ENCODE measurements around the gene MIXL1. TPM values are rescaled to one million over a fixed set of nuclear protein-coding genes. Genes with fewer than 3 reads are reported as not detected.
"Not testable (repeated sequence)": the region's sequence is repeated elsewhere in the genome, so short reads cannot be mapped to it uniquely, and the experiment has no call there.

Gene MIXL1
- total RNA-seq, 1 donor from 2014 or later, result not detected

- intact Hi-C loops (cut with DNase I), result no loop called here
- ATAC-seq (no peak), DNase-seq (ENCODE audit: missing footprints) (no peak)
Observed at GRCh38 chr1:226210571-226211176, 12.8 kb upstream of the MIXL1 start.

- intact Hi-C loops (cut with DNase I), result no loop called here
- no peak for DNase-seq (ENCODE audit: missing footprints)
- ATAC-seq, result no peak
Observed at GRCh38 chr1:226211181-226211821, 12.2 kb upstream of the MIXL1 start.

- intact Hi-C loops (cut with DNase I), result no loop called here
- no peak for DNase-seq (ENCODE audit: missing footprints)
Observed at GRCh38 chr1:226212545-226212944, 10.9 kb upstream of the MIXL1 start.

GRCh38 chr1:226215239-226215638 is 8.2 kb upstream of the MIXL1 start:
- DNase-seq (ENCODE audit: missing footprints) (no peak), ATAC-seq (no peak)
- intact Hi-C loops (cut with DNase I), result no loop called here

More at GRCh38 chr1:226212545-226212944, 10.9 kb upstream of the MIXL1 start:
- ATAC-seq, result no peak

DNA sequence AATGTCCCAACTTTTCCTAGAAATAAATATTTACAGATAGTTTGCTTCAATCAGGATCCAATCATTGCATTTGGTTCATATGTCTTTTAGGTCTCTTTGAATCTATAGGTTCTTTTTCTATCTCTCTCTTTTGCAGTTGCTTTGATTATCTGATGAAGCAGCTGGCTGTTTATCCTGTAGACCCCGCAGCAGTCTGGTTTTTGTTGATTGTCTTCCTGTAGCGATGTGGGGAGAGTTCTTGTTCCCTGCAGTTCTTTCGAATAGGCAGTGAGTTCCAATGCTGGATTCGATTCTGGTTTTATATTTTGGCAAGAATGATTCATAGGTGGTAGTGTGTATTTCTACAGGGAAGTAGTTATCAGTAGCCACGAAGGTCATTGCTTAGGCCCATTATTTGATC is 7.4 kb upstream of the MIXL1 start:
- DNase-seq (ENCODE audit: missing footprints), result no peak
- no peak for ATAC-seq
- intact Hi-C loops (cut with DNase I), result no loop called here

DNA sequence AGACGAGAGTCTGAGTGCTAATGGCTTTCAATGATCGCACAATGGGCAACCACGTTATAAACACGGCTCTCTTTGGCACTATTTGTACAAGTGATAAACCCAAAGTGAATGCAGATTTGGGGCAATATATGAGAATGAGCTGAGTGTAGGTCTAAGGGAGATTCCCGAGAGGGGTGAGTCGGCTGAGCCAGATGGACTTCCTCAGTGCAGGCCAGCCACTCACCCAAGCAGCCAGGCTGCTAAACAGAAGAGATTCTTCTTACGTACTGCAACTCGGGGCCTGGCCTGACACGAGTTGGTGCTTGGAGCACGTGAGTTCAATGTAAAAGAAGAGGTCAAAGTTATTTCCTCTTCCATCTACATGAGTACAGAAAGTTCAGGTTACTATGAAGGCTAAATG is 6.2 kb upstream of the MIXL1 start:
- ATAC-seq, result no peak
- no peak for DNase-seq (ENCODE audit: missing footprints)
- intact Hi-C loops (cut with DNase I), result no loop called here

DNA sequence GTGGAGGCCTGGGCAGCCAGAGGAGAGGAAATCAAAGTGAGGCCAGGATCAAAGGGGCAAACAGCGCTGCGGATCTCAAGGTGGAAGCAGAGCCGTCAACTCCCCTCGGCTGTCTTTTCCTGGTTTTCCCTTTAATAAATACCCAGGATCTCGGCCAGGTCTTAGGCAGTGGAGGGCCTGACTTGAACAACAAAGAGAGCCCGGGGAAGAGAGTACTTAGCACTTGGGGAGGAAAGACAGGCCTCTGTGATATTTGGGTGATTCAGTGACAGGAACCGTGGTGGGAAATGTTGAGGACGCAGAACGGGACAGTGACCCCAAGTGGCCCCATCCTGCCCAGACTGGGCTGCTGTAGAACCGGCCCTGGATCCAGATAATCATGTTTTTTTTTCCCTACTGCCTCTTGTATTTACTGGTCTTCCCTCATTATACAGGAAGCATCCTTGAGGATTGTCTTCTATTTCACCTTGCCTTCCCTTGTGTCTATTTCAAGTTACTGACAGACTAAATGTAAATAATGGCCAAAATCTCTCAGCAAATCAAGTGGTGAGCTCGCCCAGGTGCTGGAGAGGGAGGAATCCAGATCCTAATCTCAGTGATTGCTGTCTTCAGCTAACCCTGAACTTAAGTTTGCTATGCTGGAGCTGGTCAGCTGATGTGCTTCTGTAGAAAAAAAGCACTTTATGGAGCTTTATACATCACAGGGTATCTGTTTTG is 2.8 kb upstream of the MIXL1 start:
- intact Hi-C loops (cut with DNase I), result no loop called here
- DNase-seq (ENCODE audit: missing footprints) (no peak), ATAC-seq (no peak)

- intact Hi-C loops (cut with DNase I), result no loop called here
- no peak for ATAC-seq
- no peak for DNase-seq (ENCODE audit: missing footprints)
Observed at GRCh38 chr1:226222686-226223085, 778 bp upstream of the MIXL1 start.

DNA sequence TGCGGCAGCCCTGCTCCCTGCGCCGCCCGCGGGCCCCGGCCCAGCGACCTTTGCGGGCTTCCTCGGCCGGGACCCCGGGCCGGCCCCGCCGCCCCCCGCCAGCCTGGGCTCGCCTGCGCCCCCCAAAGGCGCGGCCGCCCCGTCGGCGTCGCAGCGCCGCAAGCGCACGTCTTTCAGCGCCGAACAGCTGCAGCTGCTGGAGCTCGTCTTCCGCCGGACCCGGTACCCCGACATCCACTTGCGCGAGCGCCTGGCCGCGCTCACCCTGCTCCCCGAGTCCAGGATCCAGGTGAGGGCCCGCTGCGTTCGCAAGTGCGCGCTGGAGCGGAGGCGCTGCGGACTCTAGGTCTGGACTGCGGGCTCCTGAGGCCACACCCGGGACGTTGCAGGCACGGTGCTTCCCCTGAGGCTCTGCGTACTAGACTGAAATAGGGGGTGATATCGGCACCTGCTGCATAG is 351 bp downstream of the MIXL1 start:
- no peak for DNase-seq (ENCODE audit: missing footprints)
- ATAC-seq, result no peak
- intact Hi-C loops (cut with DNase I), result no loop called here

GRCh38 chr1:226226601-226227000 is 3.1 kb downstream of the MIXL1 start:
- DNase-seq (ENCODE audit: missing footprints), result no peak
- ATAC-seq, result no peak
- intact Hi-C loops (cut with DNase I), result no loop called here

DNA sequence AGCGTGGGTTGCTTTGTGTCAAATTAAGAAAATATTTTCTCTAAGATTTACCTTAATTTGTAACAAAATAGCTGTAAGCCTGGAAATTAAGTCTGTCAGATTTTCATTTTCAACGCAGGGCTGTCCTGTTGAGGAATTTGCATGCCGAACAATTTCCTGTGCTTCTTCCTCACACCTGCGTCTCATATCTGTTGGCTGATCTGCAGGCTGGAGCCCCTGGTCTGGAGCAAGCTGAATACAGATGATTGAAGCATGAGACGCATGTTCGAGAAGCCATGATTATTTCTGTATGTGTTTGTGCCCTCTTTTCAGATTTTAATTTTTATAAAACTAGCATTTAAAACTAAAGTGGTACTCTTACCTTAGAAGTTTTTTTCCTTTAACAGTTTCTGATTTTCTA is 9.8 kb downstream of the MIXL1 start:
- intact Hi-C loops (cut with DNase I), result no loop called here
- ATAC-seq, result no peak
- no peak for DNase-seq (ENCODE audit: missing footprints)

DNA sequence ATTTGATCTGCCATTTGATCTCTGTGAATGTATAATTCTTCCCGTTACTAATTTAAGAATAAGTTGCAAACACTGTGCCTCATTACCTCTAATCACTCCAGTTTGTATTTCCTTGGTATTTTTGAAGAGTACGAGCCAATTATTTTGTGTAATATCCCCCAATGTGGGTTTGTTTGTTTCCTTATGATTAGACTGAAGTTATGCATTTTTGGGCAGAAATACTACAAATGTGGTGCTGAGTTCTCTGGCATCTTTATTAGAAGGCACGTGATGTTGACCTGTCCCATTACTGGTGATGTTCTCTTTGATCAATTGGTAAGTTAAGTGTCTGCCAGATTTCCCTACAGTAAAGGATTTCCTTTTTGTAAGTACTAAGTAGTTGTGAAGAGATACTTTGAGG is 10.3 kb downstream of the MIXL1 start:
- ATAC-seq (no peak), DNase-seq (ENCODE audit: missing footprints) (no peak)
- intact Hi-C loops (cut with DNase I), result no loop called here

DNA sequence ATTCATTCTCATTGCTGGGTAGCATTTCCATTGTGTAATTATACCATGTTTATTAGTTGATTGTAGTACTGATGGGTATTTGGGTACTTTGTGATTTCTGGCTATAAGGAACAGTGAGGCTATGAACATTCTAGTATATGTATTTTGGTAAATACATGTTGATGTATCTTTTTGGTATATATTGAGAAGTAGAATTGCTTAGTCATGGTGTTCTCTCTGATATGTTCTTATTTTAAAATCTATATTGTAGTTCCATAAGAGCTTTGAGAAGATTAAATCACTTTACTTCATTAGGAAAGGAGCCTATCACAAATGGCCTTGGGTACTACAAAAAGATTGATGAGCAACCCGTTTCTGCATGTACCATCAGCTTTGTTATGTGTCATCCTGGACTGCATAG is 13.4 kb downstream of the MIXL1 start:
- intact Hi-C loops (cut with DNase I), result no loop called here
- ATAC-seq, result no peak
- DNase-seq (ENCODE audit: missing footprints), result no peak

DNA sequence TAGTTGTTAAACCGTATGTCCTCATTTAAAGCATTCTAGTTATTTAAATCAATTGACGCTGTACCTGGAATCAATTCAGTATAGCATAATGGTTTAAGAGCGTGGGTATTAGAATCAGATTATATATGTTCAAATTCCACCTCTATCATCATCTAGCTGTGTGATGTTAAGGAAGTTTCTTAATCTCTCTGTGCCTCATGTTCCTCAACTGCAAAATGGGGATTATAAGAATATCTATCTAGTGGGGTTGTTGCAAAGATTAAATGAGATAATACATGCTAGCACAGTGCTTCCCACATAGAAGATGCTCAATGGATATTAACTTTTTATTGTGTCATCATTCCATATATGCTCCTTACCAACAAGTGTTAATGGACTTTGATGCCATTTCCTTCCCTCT is 16.0 kb downstream of the MIXL1 start:
- no peak for ATAC-seq
- intact Hi-C loops (cut with DNase I), result no loop called here

GRCh38 chr1:226248091-226248490 is 24.6 kb downstream of the MIXL1 start:
- ATAC-seq, result peak; percentile 37
- DNase-seq (ENCODE audit: missing footprints), result no peak
- intact Hi-C loops (cut with DNase I), result no loop called here

More for the DNA sequence above, 16.0 kb downstream of the MIXL1 start:
- no peak for DNase-seq (ENCODE audit: missing footprints)

GRCh38 chr1:226248796-226249195 is 25.3 kb downstream of the MIXL1 start:
- DNase-seq (ENCODE audit: missing footprints) (no peak), ATAC-seq (no peak)
- intact Hi-C loops (cut with DNase I), result no loop called here

- DNase-seq (ENCODE audit: missing footprints) (no peak), ATAC-seq (no peak)
- intact Hi-C loops (cut with DNase I), result no loop called here
Observed at GRCh38 chr1:226250511-226250910, 27.0 kb downstream of the MIXL1 start.

- intact Hi-C loops (cut with DNase I); ATAC-seq; DNase-seq (ENCODE audit: missing footprints): not testable (repeated sequence)
Observed at GRCh38 chr1:226252841-226253240, 29.4 kb downstream of the MIXL1 start.

GRCh38 chr1:226253933-226254332 is 30.5 kb downstream of the MIXL1 start:
- intact Hi-C loops (cut with DNase I), result no loop called here
- ATAC-seq (no peak), DNase-seq (ENCODE audit: missing footprints) (no peak)

DNA sequence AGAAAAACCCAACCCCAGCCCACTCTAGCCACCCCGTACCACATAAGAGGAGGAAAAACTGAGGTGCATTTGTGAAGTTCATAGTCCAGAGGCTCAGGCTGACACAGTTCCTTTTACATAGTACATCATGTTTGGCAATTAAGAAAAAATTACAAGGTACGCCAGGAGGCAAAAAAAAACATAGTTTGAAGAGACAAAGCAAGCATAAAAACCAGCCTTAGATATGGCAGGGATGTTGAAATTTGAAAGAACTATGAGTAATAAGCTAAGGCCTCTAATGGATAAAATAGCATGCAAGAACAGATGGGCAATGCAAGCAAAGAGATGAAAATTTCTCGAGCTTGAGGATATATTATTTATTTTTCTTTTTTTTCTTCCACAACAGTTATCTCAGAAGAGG is 31.9 kb downstream of the MIXL1 start:
- intact Hi-C loops (cut with DNase I), result no loop called here
- no peak for DNase-seq (ENCODE audit: missing footprints)
- no peak for ATAC-seq

Measured in Right ventricle myocardium inferior (tissue), 1 donor.